NCI-H2107 (cell line): ENCODE results near the gene CPT1C.

Experiments used
- DNase-seq: peaks from one replicate; lab custom pipeline; 2025; lab: John Stamatoyannopoulos, UW

CPT1C gene

GRCh38 chr19:49758292-49758691, 67.4 kb downstream of the CPT1C start:
- no peak for DNase-seq

DNA sequence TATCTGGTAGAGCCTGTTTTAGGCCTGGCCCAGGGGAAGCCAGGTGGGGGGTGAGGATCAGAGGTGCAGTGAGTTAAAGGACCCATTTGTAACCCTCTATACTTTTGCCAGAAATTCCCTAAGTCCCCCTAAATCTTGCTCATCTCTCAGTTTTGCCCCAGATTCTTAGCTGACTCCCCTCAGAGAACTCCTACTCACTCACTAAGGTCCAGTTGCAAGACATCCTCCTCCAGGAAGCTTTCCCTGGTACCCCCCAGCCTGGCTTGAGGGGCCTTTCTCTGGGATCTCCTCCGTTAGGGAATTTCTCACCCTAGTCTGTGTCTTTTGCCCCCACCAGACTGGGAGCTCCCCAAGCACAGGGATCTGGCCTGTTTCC, 70.3 kb downstream of the CPT1C start:
- DNase-seq: no peak

DNA sequence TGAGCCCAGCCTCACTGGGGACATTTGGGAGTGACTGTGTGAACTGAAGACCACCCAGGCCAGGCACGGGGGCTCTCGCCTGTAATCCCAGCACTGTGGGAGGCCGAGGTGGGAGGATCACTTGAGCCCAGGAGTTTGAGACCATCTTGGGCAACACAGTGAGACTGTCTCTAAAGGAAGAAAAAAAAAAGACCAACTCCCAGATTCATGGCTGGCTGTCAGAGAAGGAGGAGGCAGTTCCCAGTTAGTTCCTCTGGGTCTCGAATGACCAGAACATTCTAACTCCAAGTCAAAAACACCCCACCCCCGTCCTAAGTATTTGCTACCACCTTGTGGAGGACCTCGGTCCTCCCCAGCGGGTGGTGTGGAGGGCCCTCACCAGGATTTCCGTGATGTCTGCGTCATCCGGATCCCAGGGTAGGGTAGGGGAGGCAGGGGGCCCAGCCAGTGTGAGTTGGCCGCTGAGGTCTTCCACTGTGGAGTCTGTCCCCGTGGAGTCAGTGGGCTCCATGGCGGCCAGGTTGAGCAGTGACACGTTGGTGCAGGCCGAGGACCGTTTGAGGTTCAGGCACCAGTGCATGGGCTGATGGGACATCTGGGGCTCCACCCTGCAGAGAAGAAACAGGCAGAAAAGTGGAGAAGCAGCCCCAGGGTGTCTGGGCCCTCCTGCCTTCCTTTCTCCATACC, 70.9 kb downstream of the CPT1C start:
- DNase-seq: no peak

DNA sequence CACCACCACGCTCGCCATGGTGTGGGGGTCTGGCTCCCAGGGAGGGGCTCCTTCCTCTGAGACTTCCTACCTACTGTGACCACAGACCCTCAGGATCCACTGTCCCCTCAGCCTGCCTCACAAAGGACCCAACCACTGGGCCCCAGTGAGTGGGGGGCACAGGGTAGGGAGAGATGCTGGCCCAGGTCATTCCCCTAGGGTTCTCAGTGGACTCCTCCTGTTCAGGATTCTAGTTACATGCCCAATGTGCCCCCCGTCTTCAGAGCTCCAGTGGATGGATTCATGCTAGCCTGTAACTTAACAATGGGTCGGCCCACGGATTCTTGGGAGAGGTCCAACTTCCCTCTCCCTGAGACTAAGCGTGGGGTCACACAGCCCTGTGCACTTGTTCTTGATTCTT, 72.3 kb downstream of the CPT1C start, which contains the start of gene TSKS:
Gene TSKS, minus strand, starts transcription at position 77 of the 400 bp plus-strand sequence. Its CDS starts 59 bp downstream, at position 18.
- DNase-seq: no peak
